ENCODE data around the gene ZNRF1.

ZNRF1 gene

DNA sequence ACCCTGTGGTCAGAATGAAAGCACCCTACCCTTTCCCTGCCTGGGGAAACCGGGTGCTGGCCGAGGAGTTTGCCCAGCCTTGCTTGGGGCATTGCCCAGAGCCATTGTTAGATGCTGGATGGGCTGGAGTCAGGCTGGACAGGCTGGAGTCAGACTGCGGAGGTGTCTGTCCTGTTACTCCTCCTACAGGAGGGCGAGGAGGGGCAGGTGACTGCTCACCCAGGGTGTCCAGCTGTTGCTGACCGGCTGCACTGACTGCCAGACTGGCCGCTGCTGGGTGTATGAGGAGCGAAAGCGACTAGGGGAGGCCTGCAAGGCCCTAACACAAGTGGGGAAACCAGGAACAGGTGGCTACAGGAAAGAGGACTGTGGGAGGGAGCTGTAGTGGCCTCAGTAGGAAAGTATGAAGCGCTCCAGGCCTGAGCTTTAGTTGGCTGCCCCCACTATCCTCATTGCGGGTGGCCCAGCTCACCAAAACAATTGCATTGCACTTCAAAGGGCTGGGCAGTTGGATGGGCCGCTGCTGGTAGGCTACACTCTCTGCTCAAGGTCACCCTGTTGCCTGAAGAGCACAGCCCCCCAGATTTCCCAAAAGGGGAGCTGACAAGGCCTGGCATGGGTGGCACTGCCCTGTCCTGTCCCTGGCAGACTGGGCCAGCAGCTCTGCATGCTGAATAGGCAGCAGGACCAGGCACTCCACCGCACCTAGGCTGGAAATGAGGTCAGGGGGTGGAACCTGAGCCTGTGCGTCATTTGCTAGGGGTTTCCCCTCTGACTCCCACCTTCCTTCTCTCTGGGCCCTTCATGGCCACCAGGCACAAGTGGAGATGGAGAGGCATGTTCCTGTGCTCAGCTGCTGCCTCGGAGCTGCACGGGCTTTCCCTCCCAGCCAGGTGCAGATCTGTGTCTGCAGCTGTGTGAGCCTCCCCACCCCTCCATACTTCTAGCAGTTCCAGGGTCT, 99.4 kb downstream of the ZNRF1 start:
- peak; percentile 48 to 71 (median 68) for DNase-seq (ENCODE audit: low read depth in 3 of 3)

DNA sequence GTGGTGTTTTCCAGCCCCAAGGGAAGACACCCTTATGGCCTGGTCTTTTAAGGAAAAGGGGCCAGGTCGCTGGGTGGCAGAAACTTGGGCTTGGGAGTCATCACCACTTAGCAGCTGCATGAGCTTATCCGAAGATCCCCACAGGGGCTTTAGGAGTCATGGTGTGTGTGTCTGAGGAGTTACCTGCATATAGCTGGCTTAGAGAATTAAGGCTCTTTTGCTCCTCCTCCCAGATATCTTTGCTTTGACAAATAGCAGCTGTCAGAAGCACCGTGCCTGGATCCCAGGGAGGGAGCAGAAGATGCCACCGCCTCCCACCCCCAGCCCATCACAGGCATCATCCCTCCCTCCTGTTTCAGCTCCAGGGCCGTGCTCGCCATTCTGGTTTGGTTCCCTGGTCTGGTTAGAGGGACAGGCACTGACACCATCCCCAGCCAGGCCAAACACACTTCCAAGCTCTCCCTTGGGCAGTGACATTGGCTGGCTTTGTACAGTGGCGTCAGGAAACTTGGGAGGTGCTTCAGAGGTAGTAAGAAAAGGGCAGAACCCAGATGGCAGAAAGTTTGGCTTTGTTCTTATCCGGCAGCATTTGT, 100.3 kb downstream of the ZNRF1 start:
- no peak for DNase-seq (ENCODE audit: low read depth in 3 of 3)

DNA sequence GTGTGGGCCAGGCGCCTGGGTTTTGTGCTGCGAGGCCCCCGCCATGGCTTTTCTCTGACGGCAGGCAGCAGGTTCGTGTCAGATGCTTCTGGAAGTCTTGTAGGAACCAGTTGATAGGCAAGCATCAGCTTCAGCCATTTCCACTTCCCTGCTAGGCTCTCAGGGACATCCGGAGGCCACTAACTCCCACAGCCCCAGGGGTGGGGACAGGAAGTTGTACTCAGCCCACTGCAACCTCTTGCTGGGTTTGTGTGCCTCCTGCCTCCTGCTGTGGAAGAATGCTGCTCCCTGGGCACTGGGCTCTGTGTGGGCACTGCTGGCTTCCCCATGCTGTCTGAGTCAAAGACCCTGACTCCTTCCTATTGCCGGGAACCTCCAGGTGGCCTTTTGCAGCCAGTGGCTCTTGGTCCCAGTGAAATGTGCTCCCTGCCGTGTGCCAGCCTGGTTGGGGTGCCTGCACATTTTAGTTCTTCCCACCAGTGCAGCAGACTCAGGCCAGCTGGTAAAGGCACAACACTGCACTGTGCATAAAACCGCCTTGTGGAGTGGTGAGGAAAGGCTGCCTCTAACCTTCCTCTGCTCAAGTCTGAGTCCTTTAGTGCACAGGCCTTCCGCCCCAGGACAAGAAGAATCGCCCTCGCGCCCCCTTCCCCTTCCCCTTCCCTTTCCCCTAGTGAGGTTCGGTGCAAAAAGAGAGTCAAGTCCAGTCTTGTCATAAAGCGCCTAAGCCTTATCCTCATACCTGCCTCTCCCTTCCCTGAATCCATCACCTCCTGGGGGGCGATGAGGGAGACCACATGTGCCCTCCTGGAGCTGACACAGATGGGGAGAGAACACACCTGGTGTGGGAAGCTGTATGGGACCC, 101.1 kb downstream of the ZNRF1 start:
- peak in 1 of 3 donors; percentile 41 for DNase-seq (ENCODE audit: low read depth in 3 of 3)

DNA sequence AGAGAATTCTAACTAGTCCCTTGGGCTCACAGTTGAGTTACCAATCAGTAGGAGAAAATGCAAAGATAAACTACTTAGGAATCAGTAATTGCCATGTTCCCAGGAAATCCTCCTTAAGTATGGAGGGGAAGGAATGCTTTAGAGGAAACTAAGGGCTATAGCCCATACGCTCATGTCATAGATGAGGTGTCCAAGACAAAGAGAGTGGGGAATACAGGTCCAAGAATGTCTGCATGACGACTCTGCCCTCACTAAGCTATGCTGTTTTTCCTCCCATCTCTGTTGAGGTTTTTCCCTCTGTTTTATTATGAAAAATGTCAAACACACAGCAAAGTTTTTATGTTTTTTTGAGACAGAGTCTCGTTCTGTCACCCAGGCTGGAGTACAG, 101.8 kb downstream of the ZNRF1 start:
- DNase-seq (ENCODE audit: low read depth in 3 of 3), result no peak

DNA sequence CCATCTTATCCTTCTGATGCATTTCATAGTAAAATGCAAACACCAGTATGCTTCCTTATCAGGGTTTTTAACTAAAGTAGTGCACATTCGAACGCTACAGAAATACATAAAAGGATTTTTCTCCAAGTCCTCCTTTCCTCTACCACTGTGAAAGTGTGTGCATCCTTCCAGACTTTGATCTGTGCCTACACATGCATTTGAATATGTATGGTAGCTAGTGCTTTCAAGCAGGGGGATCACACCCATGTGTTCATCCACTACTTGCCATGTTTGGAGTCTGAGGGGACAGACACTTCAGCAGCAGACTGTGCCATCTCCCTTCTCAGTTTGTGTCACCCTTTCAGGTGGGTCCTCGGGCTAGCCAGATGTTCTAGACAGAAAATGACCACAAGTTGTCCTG, 102.8 kb downstream of the ZNRF1 start:
- no peak for DNase-seq (ENCODE audit: low read depth in 3 of 3)

DNA sequence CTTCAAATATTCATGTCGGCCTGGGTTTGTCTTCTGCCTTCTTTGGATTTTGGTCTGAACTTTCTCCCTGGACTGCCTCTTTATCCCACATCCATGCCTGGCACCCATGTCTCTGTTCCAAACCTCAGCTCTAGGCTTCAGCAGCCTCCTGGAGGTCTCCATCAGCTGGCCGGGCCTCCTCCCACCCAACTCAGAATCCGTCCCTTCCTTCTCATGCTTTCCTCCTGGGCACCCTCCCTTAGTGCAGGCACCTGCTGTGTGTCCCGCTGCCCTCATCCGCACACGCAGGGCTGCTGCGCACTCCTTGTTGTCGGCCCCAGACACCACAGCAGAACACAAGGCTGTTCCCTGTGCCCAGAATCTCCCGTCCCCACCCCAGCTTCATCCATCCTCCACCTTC, 103.8 kb downstream of the ZNRF1 start:
- no peak for DNase-seq (ENCODE audit: low read depth in 3 of 3)

DNA sequence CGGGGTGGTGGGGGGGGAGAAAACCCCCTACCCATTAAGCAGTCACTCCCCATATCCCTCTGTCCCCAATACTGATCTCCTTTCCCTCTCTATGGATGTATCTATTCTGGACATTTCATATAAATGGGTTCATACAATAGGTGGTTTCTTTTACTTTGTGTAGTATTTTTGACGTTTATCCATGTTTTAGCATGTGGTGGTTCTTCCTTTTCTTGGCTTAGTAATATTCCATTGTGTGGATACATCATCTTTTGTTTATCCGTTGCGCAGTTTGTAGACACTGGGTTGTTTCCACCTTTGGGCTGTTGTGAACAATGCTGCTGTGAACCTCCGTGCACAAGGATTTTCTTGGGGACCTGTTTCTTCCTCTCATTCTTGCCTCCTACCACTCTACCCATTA, 105.2 kb downstream of the ZNRF1 start:
- DNase-seq (ENCODE audit: low read depth in 3 of 3), result no peak

DNA sequence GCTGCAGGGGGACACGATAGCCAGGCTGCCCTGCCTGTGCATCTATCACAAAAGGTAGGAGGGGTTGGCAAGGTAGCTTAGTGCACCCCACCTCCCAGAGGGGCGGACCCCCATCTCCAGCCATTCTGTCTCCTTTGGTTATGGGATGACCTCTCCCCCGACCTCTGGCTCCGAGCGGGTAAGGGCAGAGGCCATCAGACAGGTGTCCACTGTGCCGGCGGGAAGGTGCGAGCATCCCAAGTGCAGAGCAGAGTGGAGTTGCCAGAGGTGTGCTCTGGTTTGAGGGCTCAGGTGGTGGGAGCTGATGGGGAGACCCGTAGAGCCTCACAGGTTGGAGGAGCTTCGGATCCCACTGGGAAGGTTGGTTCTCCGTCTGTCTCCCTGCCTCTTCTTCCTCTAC, 106.0 kb downstream of the ZNRF1 start:
- no peak for DNase-seq (ENCODE audit: low read depth in 3 of 3)

DNA sequence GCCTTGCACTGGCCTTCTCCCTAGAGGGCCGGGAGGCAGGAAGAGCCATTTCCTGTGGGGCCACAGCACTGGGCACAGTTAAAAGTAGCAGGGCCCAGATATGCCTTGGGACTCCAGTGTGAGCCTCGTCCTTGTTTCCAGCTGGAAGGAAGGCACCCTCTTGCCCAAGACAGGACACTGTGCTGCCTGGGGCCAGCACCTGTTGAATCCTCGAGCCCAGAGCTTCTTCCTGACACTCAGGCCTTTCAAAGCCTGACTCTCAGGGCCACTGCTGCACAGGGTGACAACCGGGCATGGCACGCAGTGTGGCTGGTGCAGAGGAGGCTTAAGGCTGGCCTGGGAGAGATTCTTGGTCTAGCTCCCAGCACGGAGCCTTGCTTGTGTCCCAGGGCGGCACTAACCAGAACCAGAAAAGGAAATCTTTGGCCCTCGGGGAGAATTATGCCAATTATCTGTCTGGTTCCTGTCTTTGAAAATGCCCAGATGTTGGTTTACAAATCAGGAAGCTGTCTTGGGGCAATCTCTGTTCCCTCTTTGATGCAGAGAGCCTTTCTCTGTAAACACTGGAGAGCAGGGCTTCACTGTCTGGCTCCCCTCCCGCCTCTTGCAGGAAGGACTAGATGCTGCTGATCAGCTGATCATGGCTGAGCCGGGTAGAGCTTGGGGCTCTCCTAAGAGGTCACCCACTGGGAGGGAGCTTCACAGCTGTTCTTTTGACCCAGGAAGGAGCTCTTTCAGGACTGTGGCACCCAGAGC, 106.7 kb downstream of the ZNRF1 start:
- no peak for DNase-seq (ENCODE audit: low read depth in 3 of 3)

DNA sequence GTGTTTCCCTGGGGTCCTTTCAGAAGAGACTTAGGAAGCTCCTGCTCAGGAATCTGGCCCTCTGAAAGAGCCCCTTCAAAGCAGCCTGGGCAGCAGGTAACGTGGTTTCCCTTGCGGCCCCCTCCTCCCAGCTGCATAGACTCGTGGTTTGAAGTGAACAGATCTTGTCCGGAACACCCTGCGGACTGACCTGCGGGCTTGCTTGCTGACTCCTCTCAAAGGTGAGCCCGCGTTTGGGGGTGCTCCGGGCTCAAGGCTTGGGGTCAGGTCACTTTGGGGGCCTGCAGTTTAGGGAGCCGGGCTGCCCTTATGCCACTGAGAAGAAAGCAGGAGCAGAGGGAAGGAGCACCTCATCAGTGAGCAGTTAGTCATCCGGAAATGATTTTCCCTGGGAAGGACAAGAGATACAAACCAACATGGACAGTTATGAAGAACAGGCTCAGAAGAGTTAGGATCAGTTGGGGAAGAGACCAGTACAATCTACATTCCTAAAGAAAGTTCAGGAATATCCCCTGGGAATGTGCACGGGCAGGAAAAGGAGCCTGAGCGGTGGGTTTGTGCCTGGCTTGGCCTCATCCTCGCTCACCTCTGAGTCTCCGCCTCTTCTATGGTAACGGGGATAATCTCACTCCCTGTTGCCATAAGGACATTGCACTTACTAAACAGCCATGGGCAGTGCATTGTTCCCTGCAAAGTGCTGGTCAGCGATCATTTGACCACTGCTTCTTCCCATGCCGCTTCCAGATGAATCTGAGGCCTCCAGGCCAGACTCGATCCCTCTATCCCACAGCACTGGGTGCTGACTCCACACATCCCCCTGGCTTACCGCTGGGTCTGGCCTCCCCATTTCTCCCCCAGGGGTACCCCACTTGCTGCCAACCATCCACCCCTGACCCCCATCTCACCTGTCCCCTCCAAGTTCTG, 107.8 kb downstream of the ZNRF1 start:
- DNase-seq (ENCODE audit: low read depth in 3 of 3), result no peak

DNA sequence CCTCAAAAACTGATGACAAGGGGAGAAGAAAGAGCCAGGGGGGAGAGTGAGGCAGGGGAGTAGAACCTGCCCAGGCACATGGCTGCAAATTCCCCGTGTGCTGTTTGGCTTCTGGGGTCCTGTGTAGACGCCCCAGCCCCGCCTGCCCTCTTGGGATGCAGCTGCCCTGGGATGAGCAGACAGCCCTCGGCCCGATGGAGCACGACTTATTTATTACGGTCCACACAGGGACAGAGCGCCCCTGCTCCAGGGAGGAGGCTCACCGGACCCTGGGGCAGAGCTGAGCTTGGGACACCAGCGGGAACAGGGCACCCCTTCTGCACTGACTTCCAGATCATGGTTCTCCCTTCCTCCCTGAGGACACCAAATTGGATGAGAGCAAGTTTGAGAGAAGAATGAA, 108.7 kb downstream of the ZNRF1 start:
- no peak for DNase-seq (ENCODE audit: low read depth in 3 of 3)

DNA sequence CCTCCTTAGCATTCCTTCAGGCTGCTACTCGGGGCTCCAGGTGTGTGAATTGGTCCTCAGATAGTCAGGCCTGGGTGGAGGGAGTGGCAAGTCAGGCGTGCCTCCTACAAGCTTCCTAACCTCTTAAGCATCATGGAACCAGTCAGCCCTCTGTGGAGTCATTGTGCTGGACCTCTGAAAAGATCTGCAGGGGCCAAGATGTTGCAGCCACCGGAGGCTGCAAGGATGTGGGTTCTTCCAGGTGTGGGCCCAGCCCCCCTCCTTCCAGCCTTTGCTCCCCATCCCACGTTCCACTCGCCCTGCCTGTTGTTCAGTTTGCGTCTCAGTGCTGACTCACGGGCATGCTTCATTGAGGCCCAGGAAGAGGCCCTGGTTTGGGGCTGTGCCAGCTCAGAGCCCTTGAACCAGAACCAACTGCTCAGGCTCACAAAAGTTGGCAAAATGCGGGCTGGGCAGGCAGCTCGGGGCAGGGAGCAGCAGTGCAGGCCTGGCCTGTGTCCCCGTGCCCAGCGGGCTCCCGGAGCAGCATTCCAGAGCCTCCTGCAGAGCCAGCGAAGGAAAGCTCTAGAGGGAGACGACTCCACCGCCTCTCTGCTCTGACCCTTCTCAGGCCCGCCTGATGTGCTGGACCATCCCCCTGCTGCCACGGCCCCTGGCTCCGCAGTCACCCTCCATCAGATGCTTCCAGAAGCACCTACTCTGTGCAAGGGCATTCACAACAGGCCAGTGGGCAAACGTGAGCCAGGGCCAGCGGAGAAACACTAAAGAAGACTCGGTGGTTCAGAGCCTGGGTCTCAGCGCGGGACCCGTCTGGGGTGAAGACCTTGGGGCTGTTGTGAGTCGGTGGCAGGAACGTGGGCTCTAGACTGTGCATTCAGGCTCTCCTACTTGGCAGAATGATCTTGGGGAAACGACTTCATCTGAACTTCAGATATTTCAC, 110.2 kb downstream of the ZNRF1 start:
- peak; percentile 68 to 81 (median 80) for DNase-seq (ENCODE audit: low read depth in 3 of 3)

DNA sequence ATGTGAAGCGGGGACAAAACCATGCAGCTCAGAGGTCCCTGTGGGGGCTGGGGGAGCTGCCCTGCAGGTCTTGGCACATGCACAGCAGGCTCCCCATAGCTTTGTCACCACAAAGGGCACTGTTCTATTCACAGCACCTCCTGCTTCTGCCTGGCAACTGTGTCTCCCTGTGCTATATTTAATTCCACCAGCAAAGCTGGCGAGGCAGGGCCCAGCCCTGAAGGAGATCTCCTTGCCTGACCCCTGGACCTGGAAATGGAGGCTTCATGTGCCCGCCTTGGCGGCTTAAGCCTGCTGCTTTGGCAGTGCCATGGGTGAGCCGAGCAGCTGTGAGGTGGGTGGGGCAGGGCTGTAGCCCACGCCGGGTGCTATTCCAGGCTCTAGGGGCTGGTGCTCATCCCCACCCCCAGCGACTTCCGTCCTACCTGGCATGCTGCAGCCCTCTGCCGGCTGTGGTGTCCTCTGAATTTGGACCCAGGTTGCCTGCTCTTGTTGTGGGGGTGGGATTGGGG, 111.0 kb downstream of the ZNRF1 start:
- no peak for DNase-seq (ENCODE audit: low read depth in 3 of 3)

DNA sequence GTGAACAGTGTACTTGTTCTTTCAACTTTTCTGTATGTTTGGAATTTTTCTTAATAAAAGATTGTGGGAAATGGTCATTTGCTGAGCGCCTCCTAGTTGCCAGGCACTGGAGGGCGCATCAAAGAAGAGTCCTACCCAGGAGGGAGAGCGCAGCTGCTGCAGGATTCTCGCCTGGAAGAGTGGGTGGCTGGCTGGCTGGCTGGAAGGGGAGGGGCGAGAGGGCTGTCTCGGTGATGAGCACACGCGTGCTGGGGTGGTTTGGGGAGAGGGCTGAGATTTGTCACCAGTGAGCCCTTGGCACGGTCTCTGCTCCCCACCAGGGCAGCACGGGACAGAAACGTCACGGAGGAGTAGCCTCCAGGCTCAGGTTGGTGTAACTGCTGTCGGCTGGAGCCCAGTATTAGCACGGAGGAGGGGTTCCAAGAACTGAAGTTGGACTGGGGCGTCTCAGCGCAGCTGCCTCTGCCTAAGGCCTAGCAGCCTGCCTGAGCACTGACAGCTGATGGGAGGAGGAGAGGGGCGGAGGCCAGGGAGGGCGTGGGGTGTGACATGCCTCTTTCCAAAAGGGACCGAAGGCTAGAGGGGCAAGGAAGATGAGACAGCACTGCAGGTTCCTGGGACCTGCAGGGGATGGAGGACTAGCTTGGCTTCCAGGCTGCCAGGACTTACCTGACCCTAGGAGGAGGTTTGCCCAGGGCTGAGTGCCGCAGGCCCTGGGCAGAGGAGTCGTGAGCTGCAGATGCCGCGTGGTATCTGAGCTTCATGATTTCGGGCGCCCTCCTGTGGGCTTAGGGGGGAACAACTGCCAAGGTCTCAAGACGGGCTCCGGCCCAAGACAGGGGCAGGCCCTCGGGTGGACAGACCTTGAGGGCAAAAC, 112.1 kb downstream of the ZNRF1 start:
- DNase-seq (ENCODE audit: low read depth in 3 of 3), result peak; percentile 70 to 74 (median 72)

DNA sequence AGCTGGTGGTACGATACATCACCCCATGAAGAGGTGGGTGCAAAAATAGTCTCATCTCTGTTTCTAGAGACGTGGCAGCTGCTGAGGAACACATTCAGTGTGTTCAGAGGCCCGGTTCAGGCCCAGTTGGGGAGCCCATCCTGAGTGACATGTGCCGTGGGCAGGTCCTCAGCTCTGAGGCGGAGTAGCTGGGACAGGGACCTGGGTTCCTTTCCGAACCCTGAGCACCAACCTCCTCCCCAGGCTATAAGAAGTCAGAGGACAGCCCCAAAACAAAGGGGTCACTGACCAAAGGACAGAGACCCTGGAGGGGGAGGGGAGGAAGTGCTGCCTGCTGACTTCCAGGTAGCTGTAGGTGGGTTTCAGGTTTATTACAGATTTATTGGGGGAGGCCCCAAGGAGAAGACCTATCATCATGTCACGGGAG, 112.7 kb downstream of the ZNRF1 start:
- DNase-seq (ENCODE audit: low read depth in 3 of 3), result no peak

DNA sequence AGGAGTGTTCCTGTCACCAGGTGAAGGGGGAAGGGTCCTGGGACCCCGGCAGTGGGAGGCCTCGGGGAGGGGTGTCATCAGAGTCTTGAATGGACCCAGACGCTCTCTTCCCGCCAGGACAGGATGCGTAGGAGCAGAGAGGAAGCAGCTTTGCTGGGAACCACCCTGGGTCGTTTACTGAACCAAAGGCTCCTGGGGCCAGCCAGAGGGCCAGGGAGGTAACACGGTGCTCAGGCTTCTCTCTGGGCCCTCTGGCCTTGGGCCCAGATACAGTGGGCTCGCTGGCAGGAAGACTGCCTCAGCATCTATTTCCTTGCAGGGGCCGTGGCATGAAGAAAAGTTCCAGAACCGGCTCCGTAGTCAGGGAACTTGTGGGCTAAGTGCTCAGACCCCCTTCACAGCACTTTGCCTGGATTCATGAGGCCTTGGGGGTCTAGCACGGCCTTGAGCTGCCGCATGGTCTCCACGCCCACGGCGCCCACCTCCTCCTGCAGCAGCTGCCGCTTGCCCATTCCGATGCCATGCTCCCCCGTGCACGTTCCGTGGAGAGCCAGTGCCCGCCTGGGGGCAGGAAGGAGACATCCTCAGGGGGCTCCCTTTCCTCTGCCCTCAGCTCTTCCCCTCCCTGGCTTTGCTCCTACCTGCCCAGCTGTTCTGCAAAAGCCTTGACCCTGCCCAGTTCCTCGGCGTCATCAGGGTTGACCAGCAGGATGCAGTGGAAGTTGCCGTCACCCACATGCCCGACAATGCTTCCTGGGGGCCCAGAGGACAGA, 113.3 kb downstream of the ZNRF1 start:
- DNase-seq (ENCODE audit: low read depth in 3 of 3), result no peak
